A549 (cell line): Measurements from ENCODE around the gene CNST.

Experiments
- CBX2 ChIP-seq: fragments of 200-600 bp; sonication (generic); IDR thresholded peaks from 2 replicates; pipeline ENCODE4 v1.6.1; 2016; ENCODE audit warnings: low read depth, mild to moderate bottlenecking, borderline replicate concordance
- CTCF ChIP-seq: fragments of >200 bp; sonication (Bioruptor Twin); formaldehyde crosslinking; IDR thresholded peaks from 3 replicates; pipeline ENCODE4 v1.5.1; 2016
- EP300 ChIP-seq, 2 experiments: fragments of >200 bp; sonication (Bioruptor Twin); formaldehyde crosslinking; IDR thresholded peaks; 2 replicates in 1 of 2; 3 replicates in 1 of 2; pipeline ENCODE4 v1.6.1; 2016 to 2017
- PBX3 ChIP-seq: IDR thresholded peaks from 2 replicates; pipeline ENCODE4 v1.6.1; 2012
- RNF2 ChIP-seq: fragments of 200-600 bp; sonication (generic); IDR thresholded peaks from 2 replicates; pipeline ENCODE4 v1.6.1; 2016; ENCODE audit warnings: low read depth, mild to moderate bottlenecking, antibody characterized with exemption, moderate library complexity, borderline replicate concordance
- USF2 ChIP-seq: fragments of 450-650 bp; IDR thresholded peaks from 2 replicates; pipeline ENCODE4 v1.6.1; 2014; ENCODE audit warnings: antibody characterized with exemption

DNA sequence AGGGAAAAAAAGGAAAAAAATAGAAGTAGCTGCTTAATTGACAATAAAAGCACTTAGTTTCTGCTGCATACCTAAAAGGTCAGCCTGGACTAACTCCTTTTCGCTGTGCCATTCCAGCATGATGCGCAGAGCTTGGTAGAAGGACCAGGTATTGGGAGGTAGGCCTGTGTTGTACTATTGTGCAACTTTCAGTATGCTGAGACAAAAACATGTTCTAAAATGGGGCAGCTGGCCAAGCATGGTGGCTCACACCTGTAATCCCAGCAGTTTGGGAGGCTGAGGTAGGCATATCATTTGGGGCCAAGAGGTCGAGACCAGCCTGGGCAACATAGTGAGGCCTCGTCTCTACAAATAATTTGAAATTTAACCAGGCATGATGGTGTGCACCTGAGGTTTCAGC is 142.9 kb downstream of the CNST start:
- TF ChIP-seq USF2 (no peak), RNF2 (no peak), EP300 (IDR thresholded peaks at IDR 0.05) (no peak), CTCF (no peak), PBX3 (no peak), CBX2 (no peak)
